GM18526 (cell line): ENCODE results near the gene SLC4A1AP.

ENCODE experiments used
- POLR2A ChIP-seq: IDR thresholded peaks from 3 replicates; pipeline ENCODE4 v1.6.1; 2011; ENCODE audit not compliant: insufficient read length; ENCODE audit errors: extremely low read depth

SLC4A1AP gene

DNA sequence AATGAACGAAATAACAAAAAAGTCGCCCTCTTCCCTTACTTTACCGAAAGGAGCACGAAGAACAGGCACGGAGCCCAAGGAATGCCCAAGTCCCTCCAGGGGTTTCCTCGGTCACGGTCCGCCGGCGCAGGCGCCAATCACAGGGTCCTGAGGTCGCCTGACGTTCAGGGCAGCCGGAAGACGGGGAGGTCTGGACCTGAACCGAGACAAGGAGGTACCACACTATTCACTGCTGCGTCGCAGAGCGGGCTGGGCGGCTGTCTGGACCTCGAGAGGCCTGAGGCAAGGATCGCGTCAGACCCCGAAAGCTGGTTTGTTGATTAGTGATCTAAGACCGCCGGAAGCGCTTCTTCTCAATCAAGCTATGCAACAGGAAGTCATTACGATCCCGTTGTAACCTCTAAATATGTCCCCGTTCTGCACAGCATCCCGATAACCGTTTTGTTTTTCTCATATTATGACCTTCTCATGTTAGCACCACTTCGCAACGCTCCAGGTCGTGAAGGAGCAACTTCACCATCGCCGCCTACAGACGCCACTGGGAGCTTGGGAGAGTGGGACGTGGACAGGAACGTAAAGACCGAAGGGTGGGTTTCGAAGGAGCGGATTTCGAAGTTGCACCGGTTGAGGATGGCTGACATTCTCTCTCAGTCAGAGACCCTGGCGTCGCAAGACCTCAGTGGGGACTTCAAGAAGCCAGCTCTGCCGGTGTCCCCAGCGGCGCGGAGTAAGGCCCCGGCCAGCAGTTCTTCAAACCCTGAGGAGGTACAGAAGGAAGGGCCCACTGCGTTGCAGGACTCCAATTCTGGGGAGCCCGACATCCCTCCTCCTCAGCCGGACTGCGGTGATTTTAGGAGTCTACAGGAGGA lies at the start of gene SLC4A1AP, which contains the start of gene SUPT7L:
Gene SLC4A1AP (plus strand): TSS at position 605 of the 869 bp plus-strand sequence. CDS start 26 bp downstream, at position 631.
Gene SUPT7L (minus strand): TSS at position 330 of the 869 bp plus-strand sequence. CDS start 1,422 bp downstream, outside the sequence.
- peak; percentile 63 for TF ChIP-seq POLR2A

- TF ChIP-seq POLR2A: no peak
These were observed 49.7 kb upstream of the SLC4A1AP start for GRCh38 chr2:27613985-27614384.

DNA sequence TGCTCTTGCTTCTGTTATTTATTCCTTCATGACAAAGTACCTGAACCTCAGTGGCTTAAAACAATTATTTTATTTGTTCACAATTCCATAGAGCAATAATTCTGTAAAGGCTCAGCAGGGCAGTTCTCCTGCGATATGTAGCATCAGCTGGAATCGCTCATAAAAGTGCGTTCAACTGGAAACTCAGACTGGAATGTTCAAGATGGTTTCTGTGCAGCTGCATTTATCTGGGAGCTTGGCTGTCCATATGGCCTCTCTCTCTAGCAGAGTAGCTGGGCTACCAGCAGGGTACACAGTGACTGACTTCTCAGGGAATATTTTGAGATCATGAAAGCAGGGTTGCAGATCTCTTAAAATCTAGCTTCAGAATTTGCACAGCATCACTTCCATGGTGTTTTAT lies 48.4 kb upstream of the SLC4A1AP start:
- TF ChIP-seq POLR2A: no peak

- no peak for TF ChIP-seq POLR2A
These were observed 42.2 kb upstream of the SLC4A1AP start for GRCh38 chr2:27621524-27621923.

DNA sequence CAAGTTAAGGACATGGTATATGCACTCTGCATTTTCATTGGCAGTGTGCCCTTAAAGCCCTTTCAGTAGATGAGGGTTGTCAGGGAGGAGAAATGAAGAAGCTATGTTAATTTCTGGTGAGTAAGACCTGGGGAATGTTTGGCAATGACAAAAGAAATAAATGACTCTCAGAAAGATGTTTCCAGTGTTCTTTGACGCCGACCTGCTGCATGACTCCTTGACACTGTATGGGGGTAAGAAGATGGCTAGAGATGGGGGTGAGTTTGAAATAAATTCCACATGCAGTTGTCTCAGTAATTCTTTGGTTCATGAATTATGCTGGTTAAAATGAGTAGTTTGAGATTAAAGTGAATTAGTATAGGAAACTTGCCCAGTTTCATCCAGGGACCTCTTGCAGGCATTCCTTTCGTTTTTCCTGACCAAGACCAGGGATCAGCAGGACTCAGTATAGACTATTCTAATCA lies 40.7 kb upstream of the SLC4A1AP start:
- TF ChIP-seq POLR2A: no peak

DNA sequence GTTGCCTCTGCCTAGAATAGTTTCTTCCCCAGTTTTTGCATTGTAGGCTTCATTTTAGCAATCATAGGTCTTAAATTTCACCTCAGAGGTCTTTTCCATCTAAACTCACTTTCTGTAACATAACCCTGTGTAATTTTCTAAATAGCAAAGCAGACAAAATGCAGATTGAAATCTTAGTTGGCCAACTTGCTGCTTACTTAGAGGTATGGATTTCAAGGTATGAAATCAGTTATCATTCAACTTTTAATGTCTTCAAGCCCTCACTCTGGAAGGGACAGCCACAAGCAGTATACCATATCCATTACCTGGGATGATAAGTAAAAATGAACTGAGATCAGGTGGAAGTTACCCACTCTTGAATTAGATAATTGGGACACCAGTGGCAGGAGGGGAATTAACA lies 38.7 kb upstream of the SLC4A1AP start:
- TF ChIP-seq POLR2A: no peak

GRCh38 chr2:27627963-27628766 lies 35.5 kb upstream of the SLC4A1AP start:
- TF ChIP-seq POLR2A: no peak

DNA sequence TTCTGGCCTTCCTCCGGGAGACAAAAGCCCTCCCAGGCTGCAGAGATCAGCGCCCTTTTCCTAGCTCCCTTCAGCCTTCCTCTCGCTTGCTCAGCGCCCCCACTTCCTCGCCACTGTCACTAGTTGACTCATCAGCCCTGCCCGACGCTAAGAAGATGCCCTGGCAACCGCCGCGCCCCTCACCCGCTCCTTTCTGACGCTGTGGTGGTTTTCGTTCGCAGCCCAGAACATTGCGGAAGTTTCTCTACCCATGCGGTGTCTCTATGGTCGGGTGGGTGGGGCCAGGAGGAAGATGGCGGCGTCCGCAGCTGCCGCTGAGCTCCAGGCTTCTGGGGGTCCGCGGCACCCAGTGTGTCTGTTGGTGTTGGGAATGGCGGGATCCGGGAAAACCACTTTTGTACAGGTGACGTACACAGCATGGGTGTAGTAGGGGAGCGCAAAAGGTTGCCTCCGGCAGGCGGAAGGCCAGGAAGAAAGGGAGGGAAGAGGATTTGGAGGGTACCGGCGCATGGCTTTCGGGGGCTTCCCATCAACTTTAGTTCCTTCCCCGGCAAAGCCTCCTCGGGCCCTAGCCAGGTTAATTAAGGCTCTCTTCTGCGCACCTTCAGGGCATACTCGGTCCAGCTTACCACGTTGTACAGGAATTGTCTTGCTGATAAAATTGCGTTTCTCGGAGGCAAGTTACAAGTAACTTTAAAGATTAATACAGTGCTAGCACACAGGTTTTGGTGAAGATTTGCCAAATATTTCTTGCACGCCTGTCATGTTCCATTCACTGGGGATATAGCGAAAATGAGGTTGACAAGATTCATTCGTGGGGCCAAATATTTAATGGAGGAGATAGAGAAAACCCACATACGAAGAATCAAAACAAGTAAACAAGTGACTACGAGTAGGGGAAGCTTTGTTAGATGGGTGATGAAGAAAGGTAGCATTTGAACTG lies 34.7 kb upstream of the SLC4A1AP start, which contains the start of the genes CCDC121 and GPN1:
Gene CCDC121 (minus strand): TSS at position 246 of the 943 bp plus-strand sequence. CDS start 1,213 bp downstream, outside the sequence.
Gene GPN1 (plus strand): TSS at position 284 of the 943 bp plus-strand sequence. CDS start 9 bp downstream, at position 293.
- peak; percentile 96 for TF ChIP-seq POLR2A

- TF ChIP-seq POLR2A: no peak
These were observed 29.4 kb upstream of the SLC4A1AP start for GRCh38 chr2:27634291-27634690.

DNA sequence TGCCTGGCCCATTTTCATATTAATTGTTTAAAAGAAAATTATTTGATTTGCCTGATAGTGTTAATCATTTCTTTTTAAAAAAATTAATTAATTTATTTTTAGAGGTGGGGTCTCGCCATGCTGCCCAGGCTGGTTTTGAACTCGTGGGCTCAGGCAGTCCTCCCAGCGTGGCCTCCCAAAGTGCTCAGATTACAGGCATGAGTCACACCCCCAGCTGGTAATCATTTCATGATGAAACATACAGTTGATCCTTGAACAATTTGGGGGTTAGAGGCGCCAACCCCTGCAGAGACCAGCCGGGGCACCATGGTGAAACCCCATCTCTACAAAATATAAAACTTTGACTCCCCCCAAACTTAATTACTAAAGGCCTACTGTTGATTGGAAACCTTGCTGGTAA lies 26.9 kb upstream of the SLC4A1AP start:
- no peak for TF ChIP-seq POLR2A

GRCh38 chr2:27638037-27638637 lies 25.6 kb upstream of the SLC4A1AP start:
- TF ChIP-seq POLR2A: no peak

GRCh38 chr2:27638709-27639108 lies 25.0 kb upstream of the SLC4A1AP start:
- no peak for TF ChIP-seq POLR2A

DNA sequence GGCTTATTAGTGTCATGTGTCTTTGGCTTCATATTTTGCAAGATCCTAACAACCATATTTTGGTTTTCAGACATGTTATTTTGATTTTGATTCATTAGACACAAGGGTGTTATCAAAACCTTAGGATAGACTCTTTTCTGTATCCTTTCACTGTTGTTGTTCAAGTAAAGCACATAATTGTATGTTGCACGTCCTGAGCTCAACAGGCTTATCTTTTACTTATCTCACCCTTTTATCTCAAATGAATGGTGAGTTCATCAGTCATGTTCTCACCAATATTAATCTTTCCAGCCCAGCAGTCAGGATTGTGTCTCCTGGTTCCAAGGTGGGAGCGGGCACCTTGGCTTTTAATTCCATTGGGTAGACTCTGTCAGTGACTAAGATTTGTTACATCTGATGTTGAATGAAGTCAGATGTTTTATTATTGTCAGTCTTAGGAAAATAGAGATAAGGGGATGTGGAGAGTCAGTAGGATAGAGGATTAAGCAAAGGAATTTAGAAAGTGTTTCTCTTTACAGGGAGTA lies 22.9 kb upstream of the SLC4A1AP start:
- TF ChIP-seq POLR2A: no peak

- no peak for TF ChIP-seq POLR2A
These were observed 18.5 kb upstream of the SLC4A1AP start for GRCh38 chr2:27645197-27645596.
